Measurements from ENCODE around the gene COL5A1. TPM values are rescaled to one million over a fixed set of nuclear protein-coding genes. Genes with fewer than 3 reads are reported as not detected.

COL5A1 gene
- total and polyA plus RNA-seq, 4 donors = 38.2 to 135 (median 88.3) TPM

DNA sequence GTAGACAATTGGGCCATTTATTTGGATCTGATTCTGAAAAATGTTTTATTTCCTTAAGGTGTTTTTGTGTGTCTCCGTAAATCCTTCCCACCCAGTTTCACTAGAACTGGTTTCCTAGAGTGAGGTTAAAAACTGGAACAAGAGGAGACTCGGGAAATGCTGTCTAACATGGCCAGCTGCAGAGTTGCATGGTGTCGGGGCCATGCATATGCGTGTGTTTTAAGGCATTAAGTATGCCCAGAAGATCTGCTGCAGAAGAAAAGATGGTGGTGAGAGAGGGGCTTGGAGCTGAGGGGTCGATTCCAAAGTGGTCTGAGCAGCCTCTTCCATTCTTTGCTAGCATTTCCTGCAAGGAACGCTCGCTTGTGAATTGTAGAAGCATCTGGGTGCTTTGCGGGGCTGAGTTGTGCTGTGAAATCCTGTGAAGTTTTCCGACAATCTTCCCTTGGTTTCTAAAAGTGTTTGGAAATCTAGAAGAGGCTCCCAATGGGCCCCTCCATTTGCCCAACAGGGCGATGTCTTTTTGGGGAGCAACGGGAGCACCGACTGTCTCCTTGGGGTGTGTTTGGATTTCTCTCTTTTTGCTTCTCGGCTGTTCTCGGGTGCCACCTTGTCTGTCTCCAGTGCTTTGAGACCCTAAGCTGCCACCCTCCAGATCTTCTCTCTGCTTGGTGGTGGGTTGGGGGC, 113.8 kb downstream of the COL5A1 start:
- WGBS (ENCODE audit: insufficient coverage) = 92% methylated on average over 7 of the region's 14 CpGs
- Histone ChIP-seq H3K27ac (ENCODE audit: low read depth, low read length) (no peak overlapping the region), H3K4me1 (ENCODE audit: control insufficient read depth, insufficient read depth, low read length) (peaks cover 18% of the 10 kb centered on the region), H3K27me3 (ENCODE audit: control insufficient read depth, insufficient read depth, low read length) (no peaks in the 10 kb centered on the region), H3K4me3 (ENCODE audit: low read depth, low read length) (no peak overlapping the region), H3K36me3 (ENCODE audit: control insufficient read depth, insufficient read depth, low read length) (peaks cover 28% of the 10 kb centered on the region), H3K9me3 (ENCODE audit: control insufficient read depth, insufficient read depth, low read length) (no peaks in the 10 kb centered on the region)
- no peak for DNase-seq (ENCODE audit: low read depth in 4 of 6, low spot score in 6 of 6)

DNA sequence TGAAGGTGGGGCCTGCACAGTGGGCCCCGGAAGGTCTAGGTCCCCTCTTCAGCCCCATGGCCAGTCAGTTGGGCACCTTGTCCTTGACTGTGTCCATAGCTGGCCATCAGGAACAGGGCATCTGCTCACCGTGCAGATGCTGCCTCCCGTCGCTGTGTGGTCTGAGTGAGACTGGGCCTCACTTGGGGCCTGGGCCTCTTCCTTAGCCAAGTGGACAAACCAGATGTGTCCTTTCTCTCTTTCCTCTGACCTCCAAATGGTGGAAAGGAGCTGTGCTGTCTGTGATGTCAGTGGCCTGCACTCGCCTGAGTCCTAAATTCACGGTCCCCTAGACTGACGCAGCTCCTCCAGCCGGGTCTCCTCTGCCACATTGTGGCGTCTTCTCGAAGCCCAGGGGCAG, 114.5 kb downstream of the COL5A1 start:
- peaks cover 32% of the 10 kb centered on the region for H3K36me3 ChIP-seq (ENCODE audit: control insufficient read depth, insufficient read depth, low read length)

DNA sequence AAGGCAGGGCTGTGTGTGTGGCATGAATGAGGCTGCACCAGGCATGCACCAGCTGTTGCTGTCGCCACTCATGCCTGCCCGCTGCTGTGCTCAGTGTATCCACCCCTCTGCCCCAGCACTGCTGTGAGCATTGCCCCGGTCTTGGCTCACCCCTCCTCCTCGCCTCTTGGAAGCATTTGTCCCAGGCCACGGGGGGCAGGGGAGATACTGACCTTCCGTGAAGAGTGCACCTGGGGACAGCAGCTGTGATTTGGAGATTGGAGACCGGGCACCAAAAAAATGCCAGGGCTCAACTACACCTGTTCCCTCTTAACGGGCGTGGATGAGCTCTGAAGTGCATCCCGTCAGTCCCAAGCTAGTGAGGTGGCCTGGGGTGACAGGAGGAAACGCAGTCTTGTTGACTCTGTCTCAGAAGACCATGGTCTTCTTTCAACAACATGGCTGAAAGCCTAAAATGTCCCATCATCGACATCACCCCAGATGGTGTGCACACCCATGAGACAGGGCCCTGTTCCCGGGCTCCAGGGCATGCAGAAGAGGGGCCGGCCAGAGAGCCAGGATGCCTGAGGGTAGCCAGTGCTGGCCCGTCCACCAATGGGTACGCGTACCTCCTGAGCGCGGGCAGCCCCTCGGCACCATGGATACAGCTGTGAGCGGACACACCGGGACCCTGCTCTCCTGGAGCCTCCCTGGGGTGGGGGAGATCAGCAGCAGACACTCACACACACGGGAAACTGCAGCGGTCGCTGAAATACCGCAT, 115.8 kb downstream of the COL5A1 start:
- Histone ChIP-seq H3K27me3 (ENCODE audit: control insufficient read depth, insufficient read depth, low read length) (no peaks in the 10 kb centered on the region), H3K4me1 (ENCODE audit: control insufficient read depth, insufficient read depth, low read length) (peaks cover 6% of the 10 kb centered on the region), H3K4me3 (ENCODE audit: low read depth, low read length) (no peak overlapping the region), H3K36me3 (ENCODE audit: control insufficient read depth, insufficient read depth, low read length) (peaks cover 31% of the 10 kb centered on the region), H3K27ac (ENCODE audit: low read depth, low read length) (no peak overlapping the region), H3K9me3 (ENCODE audit: control insufficient read depth, insufficient read depth, low read length) (no peaks in the 10 kb centered on the region)
- 87% methylated on average over 18 of the region's 26 CpGs for WGBS (ENCODE audit: insufficient coverage)
- no peak for DNase-seq (ENCODE audit: low read depth in 4 of 6, low spot score in 6 of 6)

More for the DNA sequence above, 114.5 kb downstream of the COL5A1 start:
- Histone ChIP-seq H3K27me3 (ENCODE audit: control insufficient read depth, insufficient read depth, low read length) (no peaks in the 10 kb centered on the region), H3K9me3 (ENCODE audit: control insufficient read depth, insufficient read depth, low read length) (no peaks in the 10 kb centered on the region), H3K27ac (ENCODE audit: low read depth, low read length) (no peak overlapping the region), H3K4me3 (ENCODE audit: low read depth, low read length) (no peak overlapping the region), H3K4me1 (ENCODE audit: control insufficient read depth, insufficient read depth, low read length) (peaks cover 16% of the 10 kb centered on the region)
- no peak for DNase-seq (ENCODE audit: low read depth in 4 of 6, low spot score in 6 of 6)
- 91% methylated on average over 10 of the region's 10 CpGs for WGBS (ENCODE audit: insufficient coverage)

DNA sequence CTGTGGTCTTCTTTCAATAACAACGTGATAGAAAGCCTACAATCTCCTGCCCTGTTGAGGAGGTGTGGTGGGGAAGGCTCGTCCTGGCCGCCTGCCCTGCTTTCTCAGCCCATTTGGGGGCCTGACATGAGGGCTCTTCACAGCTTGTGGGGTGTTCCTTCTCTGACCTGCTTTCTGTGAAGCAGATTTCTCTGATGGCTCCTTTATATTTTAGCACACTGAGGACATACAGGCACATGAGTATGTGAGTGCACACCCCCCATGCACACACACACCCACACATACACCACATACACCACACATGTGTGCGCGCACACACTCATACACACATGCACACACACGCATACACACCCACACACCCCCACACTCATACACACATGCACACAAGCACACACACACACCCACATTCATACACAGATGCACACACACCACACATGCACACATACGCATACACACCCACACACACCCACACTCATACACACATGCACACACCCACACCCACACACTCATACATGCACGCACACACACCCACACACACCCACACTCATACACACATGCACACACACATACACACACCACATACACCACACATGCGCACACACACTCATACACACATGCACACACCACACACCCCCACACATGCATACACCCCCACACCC, 117.5 kb downstream of the COL5A1 start:
- Histone ChIP-seq H3K36me3 (ENCODE audit: control insufficient read depth, insufficient read depth, low read length) (peaks cover 24% of the 10 kb centered on the region), H3K27ac (ENCODE audit: low read depth, low read length) (no peak overlapping the region), H3K27me3 (ENCODE audit: control insufficient read depth, insufficient read depth, low read length) (no peaks in the 10 kb centered on the region), H3K9me3 (ENCODE audit: control insufficient read depth, insufficient read depth, low read length) (no peaks in the 10 kb centered on the region), H3K4me3 (ENCODE audit: low read depth, low read length) (no peak overlapping the region), H3K4me1 (ENCODE audit: control insufficient read depth, insufficient read depth, low read length) (no peaks in the 10 kb centered on the region)
- no peak for DNase-seq (ENCODE audit: low read depth in 4 of 6, low spot score in 6 of 6)
- WGBS (ENCODE audit: insufficient coverage) = 62% methylated on average over 8 of the region's 9 CpGs

DNA sequence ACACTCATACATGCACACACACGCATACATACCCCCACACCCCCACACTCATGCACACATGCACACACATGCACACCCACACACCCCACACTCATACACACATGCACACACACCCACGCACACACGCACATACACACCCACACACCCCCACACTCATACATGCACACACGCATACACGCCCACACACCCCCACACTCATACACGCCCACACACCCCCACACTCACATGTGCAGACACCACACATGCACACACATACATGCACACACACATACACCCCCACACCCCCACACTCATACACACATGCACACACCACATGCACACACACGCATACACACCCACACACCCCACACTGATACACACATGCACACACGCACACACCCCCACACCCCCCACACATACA, 118.3 kb downstream of the COL5A1 start:
- peaks cover 20% of the 10 kb centered on the region for H3K36me3 ChIP-seq (ENCODE audit: control insufficient read depth, insufficient read depth, low read length)
- no peaks in the 10 kb centered on the region for H3K27me3 ChIP-seq (ENCODE audit: control insufficient read depth, insufficient read depth, low read length)
- no peaks in the 10 kb centered on the region for H3K9me3 ChIP-seq (ENCODE audit: control insufficient read depth, insufficient read depth, low read length)
- H3K4me1 ChIP-seq (ENCODE audit: control insufficient read depth, insufficient read depth, low read length) = peaks cover 2% of the 10 kb centered on the region
- H3K4me3 ChIP-seq (ENCODE audit: low read depth, low read length) = no peak overlapping the region
- no peak for DNase-seq (ENCODE audit: low read depth in 4 of 6, low spot score in 6 of 6)
- H3K27ac ChIP-seq (ENCODE audit: low read depth, low read length) = no peak overlapping the region
- 87% methylated on average over 5 of the region's 8 CpGs for whole genome bisulfite sequencing (ENCODE audit: insufficient coverage)

DNA sequence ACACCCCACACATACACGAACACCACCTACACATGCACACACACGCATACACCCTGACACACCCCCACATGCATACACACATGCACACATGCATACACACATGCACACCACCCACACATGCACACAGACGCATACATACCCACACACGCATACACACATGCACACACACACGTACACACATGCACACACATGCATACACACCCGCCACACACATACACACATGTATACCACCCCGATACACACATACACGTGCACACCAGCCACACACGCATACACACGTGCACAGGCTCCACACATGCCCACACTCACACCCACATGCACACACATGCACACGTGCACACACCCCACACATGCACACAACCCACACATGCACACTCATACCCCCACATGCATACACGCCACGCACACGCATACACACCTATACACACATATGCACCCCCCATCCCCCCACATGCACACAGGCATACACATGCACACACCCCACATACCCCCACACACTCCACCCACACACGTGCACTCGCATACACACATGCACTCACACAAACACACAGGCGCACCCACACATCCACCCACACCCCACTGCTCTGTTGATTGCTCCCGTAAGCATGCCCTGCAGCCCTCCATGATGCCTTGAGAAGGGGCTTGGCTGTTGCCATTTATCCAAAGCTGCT, 119.3 kb downstream of the COL5A1 start:
- H3K9me3 ChIP-seq (ENCODE audit: control insufficient read depth, insufficient read depth, low read length) = no peaks in the 10 kb centered on the region
- no peak overlapping the region for H3K27ac ChIP-seq (ENCODE audit: low read depth, low read length)
- WGBS (ENCODE audit: insufficient coverage) = 80% methylated on average over 18 of the region's 18 CpGs
- no peak overlapping the region for H3K4me3 ChIP-seq (ENCODE audit: low read depth, low read length)
- H3K27me3 ChIP-seq (ENCODE audit: control insufficient read depth, insufficient read depth, low read length) = no peaks in the 10 kb centered on the region
- H3K4me1 ChIP-seq (ENCODE audit: control insufficient read depth, insufficient read depth, low read length) = peaks cover 3% of the 10 kb centered on the region
- DNase-seq (ENCODE audit: low read depth in 4 of 6, low spot score in 6 of 6) = no peak
- peaks cover 27% of the 10 kb centered on the region for H3K36me3 ChIP-seq (ENCODE audit: control insufficient read depth, insufficient read depth, low read length)

DNA sequence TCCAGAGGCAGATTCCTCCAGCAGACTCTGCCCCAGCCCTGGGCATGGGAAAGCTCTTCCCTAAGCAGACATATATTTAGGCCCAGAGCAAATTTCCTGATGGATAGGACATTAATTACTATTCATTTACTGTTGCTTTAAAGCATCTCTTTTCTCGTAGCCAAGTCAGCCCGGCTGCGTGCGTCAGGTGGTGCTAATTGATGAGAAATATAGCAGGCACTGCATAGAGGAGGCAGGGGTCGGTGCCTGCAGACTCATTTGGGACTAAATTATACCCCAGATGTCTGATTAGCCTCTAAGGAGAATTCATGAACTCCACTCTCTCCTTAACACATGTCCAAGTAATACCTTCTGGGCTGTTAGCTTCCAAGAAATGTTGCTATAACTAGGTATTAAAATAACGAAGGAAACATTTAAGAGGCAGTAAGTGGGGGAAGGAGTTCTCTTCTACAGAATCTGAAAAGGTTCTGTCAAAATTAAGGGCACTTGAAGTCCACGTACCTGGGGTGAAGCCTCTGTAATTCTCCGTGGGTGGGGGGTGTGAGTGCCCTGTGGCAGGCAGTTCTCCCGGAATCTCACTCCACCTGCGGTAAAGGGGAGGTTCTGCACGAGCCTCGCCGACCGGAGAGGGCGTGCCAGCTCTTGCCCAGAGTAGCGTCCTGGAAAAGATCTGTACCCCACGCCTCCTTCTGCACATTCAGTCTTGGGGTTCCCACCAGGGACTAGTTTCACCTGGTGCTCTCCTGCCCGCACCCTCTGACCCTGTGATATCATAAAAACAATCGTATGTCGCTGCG, 123.1 kb downstream of the COL5A1 start:
- Histone ChIP-seq H3K36me3 (ENCODE audit: control insufficient read depth, insufficient read depth, low read length) (peaks cover 23% of the 10 kb centered on the region), H3K4me1 (ENCODE audit: control insufficient read depth, insufficient read depth, low read length) (peaks cover 16% of the 10 kb centered on the region)
- WGBS (ENCODE audit: insufficient coverage) = 89% methylated on average over 14 of the region's 21 CpGs

DNA sequence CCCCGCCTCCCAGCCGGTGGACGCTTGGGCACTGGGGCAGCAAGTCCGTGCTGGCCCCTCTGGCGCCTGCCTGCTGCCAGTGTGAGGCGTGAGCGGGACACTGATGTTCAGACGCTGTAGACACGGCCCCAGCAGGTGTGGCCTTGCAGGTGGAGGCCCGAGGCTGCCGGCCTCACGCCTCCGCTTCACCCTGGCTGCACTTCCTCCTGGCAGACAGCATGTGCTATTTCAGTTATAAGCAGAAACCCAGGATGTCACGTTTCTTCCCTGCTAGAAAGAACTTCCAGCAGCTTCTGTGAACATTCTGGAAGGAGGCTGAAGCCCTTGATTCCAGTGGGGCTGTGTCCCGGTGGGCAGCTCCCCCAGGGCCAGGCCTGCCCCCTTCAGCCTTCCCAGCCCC, 124.2 kb downstream of the COL5A1 start:
- no peak overlapping the region for H3K27ac ChIP-seq (ENCODE audit: low read depth, low read length)
- H3K27me3 ChIP-seq (ENCODE audit: control insufficient read depth, insufficient read depth, low read length) = no peaks in the 10 kb centered on the region
- H3K9me3 ChIP-seq (ENCODE audit: control insufficient read depth, insufficient read depth, low read length) = no peaks in the 10 kb centered on the region
- no peak overlapping the region for H3K4me3 ChIP-seq (ENCODE audit: low read depth, low read length)
- no peak for DNase-seq (ENCODE audit: low read depth in 4 of 6, low spot score in 6 of 6)
- H3K4me1 ChIP-seq (ENCODE audit: control insufficient read depth, insufficient read depth, low read length) = peaks cover 16% of the 10 kb centered on the region
- WGBS (ENCODE audit: insufficient coverage) = 83% methylated on average over 15 of the region's 15 CpGs
- H3K36me3 ChIP-seq (ENCODE audit: control insufficient read depth, insufficient read depth, low read length) = peaks cover 14% of the 10 kb centered on the region

More for the DNA sequence above, 123.1 kb downstream of the COL5A1 start:
- Histone ChIP-seq H3K27ac (ENCODE audit: low read depth, low read length) (no peak overlapping the region), H3K27me3 (ENCODE audit: control insufficient read depth, insufficient read depth, low read length) (no peaks in the 10 kb centered on the region), H3K9me3 (ENCODE audit: control insufficient read depth, insufficient read depth, low read length) (no peaks in the 10 kb centered on the region), H3K4me3 (ENCODE audit: low read depth, low read length) (no peak overlapping the region)
- peak in 2 of 6 donors; percentile 30 to 72 for DNase-seq (ENCODE audit: low read depth in 4 of 6, low spot score in 6 of 6)

DNA sequence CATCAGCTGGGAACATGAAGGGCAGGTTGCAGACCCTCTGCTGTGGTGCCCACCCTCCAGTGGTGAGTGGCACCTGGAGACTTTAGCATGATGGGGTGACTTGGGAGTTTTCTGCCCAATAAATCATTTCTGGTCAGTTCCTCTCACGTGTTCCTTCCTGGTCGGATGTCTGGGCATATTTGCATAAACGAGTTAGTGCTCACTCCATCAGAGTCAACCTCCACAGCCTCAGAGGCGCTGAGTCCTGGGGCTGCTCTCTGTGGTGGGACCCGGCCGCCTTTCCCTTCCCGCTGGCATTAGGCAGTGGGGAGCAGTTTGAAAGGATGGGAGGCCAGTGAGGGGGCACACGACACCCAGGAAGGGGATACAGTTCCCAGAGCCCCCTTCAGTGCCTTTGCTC, 125.0 kb downstream of the COL5A1 start:
- no peak overlapping the region for H3K27ac ChIP-seq (ENCODE audit: low read depth, low read length)
- 26% methylated on average over 4 of the region's 8 CpGs for WGBS (ENCODE audit: insufficient coverage)
- H3K27me3 ChIP-seq (ENCODE audit: control insufficient read depth, insufficient read depth, low read length) = no peaks in the 10 kb centered on the region
- H3K9me3 ChIP-seq (ENCODE audit: control insufficient read depth, insufficient read depth, low read length) = no peaks in the 10 kb centered on the region
- peaks cover 20% of the 10 kb centered on the region for H3K4me1 ChIP-seq (ENCODE audit: control insufficient read depth, insufficient read depth, low read length)
- H3K4me3 ChIP-seq (ENCODE audit: low read depth, low read length) = no peak overlapping the region
- peaks cover 13% of the 10 kb centered on the region for H3K36me3 ChIP-seq (ENCODE audit: control insufficient read depth, insufficient read depth, low read length)
- no peak for DNase-seq (ENCODE audit: low read depth in 4 of 6, low spot score in 6 of 6)

Data from spinal cord (tissue), 10 donors.